HG03095 (cell line): ENCODE results near the gene KLHL18.
"Not testable (repeated sequence)": the region's sequence is repeated elsewhere in the genome, so short reads cannot be mapped to it uniquely, and the experiment has no call there.

Experiments
- ATAC-seq: cut with Tn5 transposase; IDR thresholded peaks from one replicate; pipeline ENCODE4 v1.9.1; 2021; ENCODE audit warnings: moderate library complexity; ENCODE audit not compliant: unreplicated experiment

KLHL18 gene

DNA sequence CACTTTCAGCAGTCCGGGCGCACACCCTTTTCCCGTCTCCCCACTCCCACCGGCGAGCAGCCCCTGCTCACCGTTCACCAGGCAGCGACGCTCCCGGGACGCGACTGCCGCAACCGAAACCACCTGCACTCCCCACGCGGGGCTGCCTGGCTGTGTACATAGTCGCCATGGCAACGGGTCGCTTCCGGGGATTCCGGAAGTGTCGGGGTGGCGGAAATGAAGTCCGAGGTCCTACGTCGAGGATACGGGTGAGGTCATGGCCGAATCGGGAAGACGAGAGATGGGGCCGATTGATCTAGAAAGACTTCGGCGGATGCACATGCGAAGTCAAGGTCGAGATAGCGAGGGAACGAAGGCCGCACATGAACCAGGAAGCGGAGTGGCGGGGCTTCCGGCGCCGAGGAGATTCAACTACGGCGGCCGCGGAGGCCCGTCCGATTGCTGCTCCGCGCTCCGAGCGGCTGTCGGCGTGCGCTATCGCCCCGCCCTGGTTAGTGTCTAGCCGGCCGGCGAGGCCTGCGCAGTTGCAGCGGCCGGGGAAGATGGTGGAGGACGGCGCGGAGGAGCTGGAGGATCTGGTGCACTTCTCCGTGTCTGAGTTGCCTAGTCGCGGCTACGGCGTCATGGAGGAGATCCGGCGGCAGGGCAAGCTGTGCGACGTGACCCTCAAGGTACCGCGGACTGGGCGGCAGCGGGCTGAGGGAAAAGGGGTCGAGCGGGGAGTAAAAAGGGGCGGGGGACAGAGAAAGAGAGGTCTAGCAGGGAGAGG, at the start of gene KLHL18, which contains the start of gene KIF9:
Gene KLHL18, plus strand, starts transcription at position 521 of the 769 bp plus-strand sequence. Its CDS starts 22 bp downstream, at position 543.
Gene KIF9, minus strand, starts transcription at position 376 of the 769 bp plus-strand sequence. CDS start 5,425 bp downstream, outside the sequence.
- ATAC-seq: peak; percentile 65

GRCh38 chr3:47238017-47238416, 44.7 kb upstream of the KLHL18 start:
- no peak for ATAC-seq

- ATAC-seq: no peak
These were observed 42.8 kb upstream of the KLHL18 start for GRCh38 chr3:47239929-47240328.

DNA sequence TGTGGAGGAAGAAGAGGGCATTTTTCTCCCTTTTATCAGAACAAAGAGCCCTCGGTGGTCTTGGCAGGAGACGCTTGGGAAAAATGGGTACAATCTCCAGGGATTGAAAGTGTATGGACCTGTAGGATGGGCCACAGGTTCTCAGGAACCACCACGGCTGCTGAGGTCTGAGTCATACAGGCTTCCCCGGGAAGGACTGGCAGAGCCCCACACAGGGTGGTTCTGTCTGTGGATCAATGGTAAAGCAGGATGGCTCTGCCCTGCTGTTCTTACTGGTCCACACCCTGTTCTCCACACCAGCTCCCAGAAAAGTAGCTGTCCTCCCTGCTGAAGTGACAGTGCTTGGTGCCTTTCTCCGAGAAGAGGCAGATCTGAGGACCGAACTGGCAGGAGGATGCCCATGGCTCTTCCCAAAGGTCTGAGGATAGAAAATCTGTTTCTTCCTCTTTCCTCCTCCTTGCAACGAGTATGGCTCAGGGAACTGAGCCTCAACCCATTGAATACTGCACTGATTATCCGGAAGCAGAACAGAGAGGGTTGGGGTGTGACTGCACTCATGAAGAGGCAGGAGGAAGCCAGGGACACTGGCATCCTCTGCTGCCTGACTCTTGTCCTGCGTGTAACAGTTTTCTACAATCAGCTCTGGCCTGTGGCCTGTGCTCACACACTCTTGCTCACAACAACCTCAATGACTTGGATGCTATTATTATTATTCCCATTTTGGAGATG, 39.2 kb upstream of the KLHL18 start:
- ATAC-seq: no peak

- no peak for ATAC-seq
These were observed 38.1 kb upstream of the KLHL18 start for GRCh38 chr3:47244531-47245100.

DNA sequence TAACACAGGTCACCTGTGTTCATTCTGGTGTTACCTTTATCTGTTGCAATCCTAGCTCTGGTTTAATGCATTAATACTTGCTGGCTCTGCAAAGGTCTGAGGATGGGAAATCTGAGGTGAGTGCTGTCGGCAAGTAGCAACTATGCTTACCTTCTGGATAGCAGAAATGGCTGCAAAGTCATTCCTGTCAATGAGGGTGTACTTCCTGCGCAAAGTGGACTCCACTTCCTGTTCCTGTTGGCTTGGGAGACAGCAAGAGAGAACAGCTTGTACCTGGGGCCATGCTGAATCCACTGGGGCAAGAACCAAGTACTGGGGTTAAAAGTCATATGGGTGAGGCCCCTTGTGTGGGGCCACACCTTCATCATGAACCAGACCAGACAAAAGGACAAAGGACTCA, 37.5 kb upstream of the KLHL18 start:
- ATAC-seq: no peak

- no peak for ATAC-seq
These were observed 35.3 kb upstream of the KLHL18 start for GRCh38 chr3:47247131-47248064.

DNA sequence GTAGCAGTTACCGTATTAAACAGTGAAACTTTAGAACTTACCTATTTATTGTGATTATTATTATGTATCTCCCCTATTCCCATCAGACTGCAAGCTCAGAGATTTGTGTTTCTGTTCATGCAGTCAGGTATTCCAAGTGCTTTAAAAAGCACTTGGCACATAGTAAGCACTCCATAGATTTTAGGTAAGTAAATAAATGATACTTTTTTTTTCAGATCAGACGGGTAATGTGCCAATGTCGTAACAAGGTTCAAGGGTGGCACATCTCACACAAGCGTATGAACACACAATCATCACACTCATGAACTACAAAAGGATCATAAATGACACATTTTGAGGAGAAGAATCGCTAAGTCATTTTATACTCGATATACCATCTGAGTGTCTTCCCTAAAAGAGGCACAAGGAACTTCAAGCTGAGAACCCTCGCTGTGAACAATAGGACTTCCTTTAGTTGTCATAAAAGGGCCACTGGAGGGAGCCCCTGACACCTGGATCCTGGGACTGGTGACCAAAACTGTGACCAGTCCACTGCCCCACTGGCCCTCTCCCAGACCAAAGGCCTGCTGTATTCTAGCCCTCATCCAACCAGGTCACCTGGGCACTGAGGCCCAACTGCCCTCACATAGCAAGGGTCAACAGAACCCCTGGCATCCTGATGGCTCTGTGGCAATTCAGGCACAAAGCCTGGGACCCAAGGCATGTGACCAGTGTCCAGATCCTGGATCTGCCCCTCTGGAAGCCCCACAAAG, 32.3 kb upstream of the KLHL18 start:
- no peak for ATAC-seq

- ATAC-seq: not testable (repeated sequence)
These were observed 31.7 kb upstream of the KLHL18 start for GRCh38 chr3:47251085-47251484.

- no peak for ATAC-seq
These were observed 31.1 kb upstream of the KLHL18 start for GRCh38 chr3:47251689-47252088.

- ATAC-seq: not testable (repeated sequence)
These were observed 26.4 kb upstream of the KLHL18 start for GRCh38 chr3:47256331-47256730.

- ATAC-seq: no peak
These were observed 23.6 kb upstream of the KLHL18 start for GRCh38 chr3:47259114-47259513.

DNA sequence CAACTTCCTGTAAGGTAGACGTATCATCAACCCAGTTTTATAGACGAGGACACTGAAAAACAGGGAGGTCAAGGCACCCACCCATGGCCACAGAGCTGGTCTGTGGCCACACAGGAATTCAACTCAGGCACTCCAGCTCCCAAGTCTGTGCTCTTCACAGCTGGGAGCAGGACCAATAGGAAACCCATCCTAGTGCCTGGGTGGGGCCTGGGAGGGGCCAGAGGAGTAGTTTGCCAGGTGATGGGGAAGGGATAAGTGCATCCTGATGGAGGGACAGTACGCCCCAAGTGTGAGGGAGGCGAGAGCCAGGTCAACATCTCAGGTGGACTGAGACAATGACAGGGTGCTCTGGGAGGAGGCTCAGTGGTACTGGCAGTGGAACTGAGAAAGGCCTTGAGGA, 22.1 kb upstream of the KLHL18 start:
- ATAC-seq: no peak

GRCh38 chr3:47261301-47261700, 21.4 kb upstream of the KLHL18 start:
- no peak for ATAC-seq

DNA sequence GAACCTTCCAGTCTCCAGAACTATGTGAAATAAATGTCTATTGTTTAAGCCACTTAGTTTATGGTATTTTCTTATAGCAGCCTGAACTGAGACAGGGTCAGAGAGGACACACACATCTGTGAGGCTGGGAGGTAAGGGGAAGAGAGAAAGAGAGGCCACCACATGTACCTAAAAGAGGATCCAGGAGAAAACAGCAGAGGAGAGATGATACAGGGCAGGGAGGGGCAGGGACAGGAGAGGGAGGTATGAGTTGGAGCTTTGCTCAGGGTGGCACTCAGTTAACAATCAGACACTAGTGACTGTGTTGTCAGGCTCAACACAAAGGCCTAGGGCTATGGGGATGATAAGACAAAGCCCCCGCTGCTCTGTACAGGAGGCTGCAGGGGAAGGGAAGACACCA, 17.7 kb upstream of the KLHL18 start:
- ATAC-seq: no peak

GRCh38 chr3:47265725-47266428, 16.9 kb upstream of the KLHL18 start:
- no peak for ATAC-seq

DNA sequence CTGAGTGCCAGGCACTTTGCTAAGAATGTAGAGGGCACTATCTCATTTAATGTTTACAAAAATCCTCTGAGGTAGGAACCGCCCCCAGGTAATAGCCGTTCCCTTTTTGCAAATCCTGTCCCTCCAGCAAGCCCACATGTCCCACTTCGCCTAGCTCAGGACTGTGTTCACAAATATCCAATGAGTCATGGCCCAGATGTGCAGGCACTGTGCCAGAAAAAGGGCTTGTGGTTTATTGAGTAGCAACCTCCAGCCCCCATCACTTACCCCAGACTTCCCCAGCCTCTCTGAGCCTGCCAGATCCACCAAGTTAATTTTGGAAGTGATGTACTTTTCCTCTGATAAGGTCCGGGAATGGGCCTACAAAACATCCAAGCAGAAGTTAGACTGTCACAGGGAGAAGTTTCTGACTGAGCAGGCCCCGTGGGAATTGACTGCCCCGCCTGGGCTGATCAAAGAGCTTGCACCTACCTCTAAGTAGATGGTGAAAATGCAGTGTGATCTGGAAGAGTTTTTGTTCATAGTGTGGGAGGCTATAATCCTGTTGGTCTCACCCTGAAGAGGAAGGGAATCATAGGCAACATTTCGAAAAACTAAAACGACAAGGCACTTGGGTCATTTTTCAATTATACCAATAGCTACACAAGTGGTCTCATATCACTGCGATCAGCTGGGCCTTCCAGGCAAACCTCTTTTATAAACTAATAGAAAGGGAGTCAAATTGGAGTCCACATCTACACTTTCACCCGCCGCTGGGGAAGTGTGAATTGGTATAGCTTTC, 15.8 kb upstream of the KLHL18 start:
- peak; percentile 63 for ATAC-seq

GRCh38 chr3:47267490-47267824, 15.3 kb upstream of the KLHL18 start:
- ATAC-seq: no peak

GRCh38 chr3:47270526-47270925, 12.2 kb upstream of the KLHL18 start:
- ATAC-seq: no peak
